ENCODE results near the gene SOS2.

Gene SOS2

GRCh38 chr14:50127802-50128201, 103.6 kb downstream of the SOS2 start:
- DNase-seq (ENCODE audit: low spot score) (no peak), ATAC-seq (ENCODE audit: low read depth) (no peak)
- Histone ChIP-seq H3K36me3 (ENCODE audit: low read depth) (peaks cover 37% of the 10 kb centered on the region), H3K4me1 (ENCODE audit: insufficient read depth, poor library complexity, severe bottlenecking) (no peaks in the 10 kb centered on the region), H3K9me3 (ENCODE audit: severe bottlenecking) (no peaks in the 10 kb centered on the region), H3K4me3 (ENCODE audit: severe bottlenecking) (no peak overlapping the region), H3K27ac (ENCODE audit: poor library complexity, severe bottlenecking) (no peak overlapping the region), H3K27me3 (ENCODE audit: insufficient read depth, poor library complexity, severe bottlenecking) (no peaks in the 10 kb centered on the region)
- no peak for TF ChIP-seq CTCF (IDR thresholded peaks at IDR 0.05; ENCODE audit: poor library complexity, severe bottlenecking)

- no peak for TF ChIP-seq CTCF (IDR thresholded peaks at IDR 0.05; ENCODE audit: poor library complexity, severe bottlenecking)
- ATAC-seq (ENCODE audit: low read depth) (no peak), DNase-seq (ENCODE audit: low spot score) (no peak)
- Histone ChIP-seq H3K27ac (ENCODE audit: poor library complexity, severe bottlenecking) (no peak overlapping the region), H3K27me3 (ENCODE audit: insufficient read depth, poor library complexity, severe bottlenecking) (no peaks in the 10 kb centered on the region), H3K4me1 (ENCODE audit: insufficient read depth, poor library complexity, severe bottlenecking) (no peaks in the 10 kb centered on the region), H3K36me3 (ENCODE audit: low read depth) (peaks cover 15% of the 10 kb centered on the region), H3K4me3 (ENCODE audit: severe bottlenecking) (no peak overlapping the region), H3K9me3 (ENCODE audit: severe bottlenecking) (no peaks in the 10 kb centered on the region)
These were observed 108.3 kb downstream of the SOS2 start for GRCh38 chr14:50123062-50123461.

- Histone ChIP-seq H3K36me3 (ENCODE audit: low read depth) (peaks cover 15% of the 10 kb centered on the region), H3K4me1 (ENCODE audit: insufficient read depth, poor library complexity, severe bottlenecking) (no peaks in the 10 kb centered on the region), H3K9me3 (ENCODE audit: severe bottlenecking) (no peaks in the 10 kb centered on the region), H3K27ac (ENCODE audit: poor library complexity, severe bottlenecking) (no peak overlapping the region), H3K27me3 (ENCODE audit: insufficient read depth, poor library complexity, severe bottlenecking) (no peaks in the 10 kb centered on the region), H3K4me3 (ENCODE audit: severe bottlenecking) (no peak overlapping the region)
- no peak for DNase-seq (ENCODE audit: low spot score)
- no peak for TF ChIP-seq CTCF (IDR thresholded peaks at IDR 0.05; ENCODE audit: poor library complexity, severe bottlenecking)
- no peak for ATAC-seq (ENCODE audit: low read depth)
These were observed 109.1 kb downstream of the SOS2 start for GRCh38 chr14:50122291-50122690.

- Histone ChIP-seq H3K4me3 (ENCODE audit: severe bottlenecking) (no peak overlapping the region), H3K4me1 (ENCODE audit: insufficient read depth, poor library complexity, severe bottlenecking) (peaks cover 6% of the 10 kb centered on the region), H3K27me3 (ENCODE audit: insufficient read depth, poor library complexity, severe bottlenecking) (no peaks in the 10 kb centered on the region), H3K9me3 (ENCODE audit: severe bottlenecking) (no peaks in the 10 kb centered on the region), H3K36me3 (ENCODE audit: low read depth) (peaks cover 15% of the 10 kb centered on the region), H3K27ac (ENCODE audit: poor library complexity, severe bottlenecking) (no peak overlapping the region)
- TF ChIP-seq CTCF (IDR thresholded peaks at IDR 0.05; ENCODE audit: poor library complexity, severe bottlenecking), result no peak
- ATAC-seq (ENCODE audit: low read depth) (no peak), DNase-seq (ENCODE audit: low spot score) (no peak)
These were observed 109.9 kb downstream of the SOS2 start for GRCh38 chr14:50121486-50121885.

GRCh38 chr14:50117456-50117855, 113.9 kb downstream of the SOS2 start:
- DNase-seq (ENCODE audit: low spot score) (no peak), ATAC-seq (ENCODE audit: low read depth) (no peak)
- peaks cover 13% of the 10 kb centered on the region for H3K4me1 ChIP-seq (ENCODE audit: insufficient read depth, poor library complexity, severe bottlenecking)
- H3K36me3 ChIP-seq (ENCODE audit: low read depth), result peaks cover 36% of the 10 kb centered on the region
- TF ChIP-seq CTCF (IDR thresholded peaks at IDR 0.05; ENCODE audit: poor library complexity, severe bottlenecking), result no peak
- H3K4me3 ChIP-seq (ENCODE audit: severe bottlenecking), result no peak overlapping the region
- H3K27me3 ChIP-seq (ENCODE audit: insufficient read depth, poor library complexity, severe bottlenecking), result no peaks in the 10 kb centered on the region
- no peaks in the 10 kb centered on the region for H3K9me3 ChIP-seq (ENCODE audit: severe bottlenecking)
- no peak overlapping the region for H3K27ac ChIP-seq (ENCODE audit: poor library complexity, severe bottlenecking)
